HG03354 (cell line): ENCODE measurements around the gene PRB3.

ENCODE experiments used
- ATAC-seq: cut with Tn5 transposase; IDR thresholded peaks from one replicate; pipeline ENCODE4 v1.9.1; 2021; ENCODE audit warnings: mild to moderate bottlenecking; ENCODE audit not compliant: unreplicated experiment, poor library complexity, severe bottlenecking

Gene PRB3

GRCh38 chr12:11269607-11270006 lies at the start of gene PRB3:
PRB3 (minus strand) TSS chr12:11269707; CDS start chr12:11269669, 38 bp downstream.
- no peak for ATAC-seq

GRCh38 chr12:11310336-11310735 lies 40.8 kb upstream of the PRB3 start, which contains the start of gene PRB4:
PRB4 (minus strand) TSS chr12:11310436; CDS start chr12:11310398, 38 bp downstream.
- no peak for ATAC-seq

GRCh38 chr12:11307143-11307542 lies 37.6 kb upstream of the PRB3 start:
- no peak for ATAC-seq

- no peak for ATAC-seq
Observed at GRCh38 chr12:11273449-11273848, 3.9 kb upstream of the PRB3 start.

- no peak for ATAC-seq
Observed at GRCh38 chr12:11264501-11264900, 5.0 kb downstream of the PRB3 start.

GRCh38 chr12:11246489-11246888 lies 23.0 kb downstream of the PRB3 start:
- ATAC-seq, result no peak

GRCh38 chr12:11242656-11243055 lies 26.9 kb downstream of the PRB3 start:
- no peak for ATAC-seq

GRCh38 chr12:11240348-11240930 lies 29.1 kb downstream of the PRB3 start:
- no peak for ATAC-seq

GRCh38 chr12:11238275-11238674 lies 31.2 kb downstream of the PRB3 start:
- no peak for ATAC-seq

- no peak for ATAC-seq
Observed at GRCh38 chr12:11233532-11233931, 36.0 kb downstream of the PRB3 start.

GRCh38 chr12:11228296-11228879 lies 41.1 kb downstream of the PRB3 start:
- peak; percentile 78 for ATAC-seq

- no peak for ATAC-seq
Observed at GRCh38 chr12:11227373-11227772, 42.1 kb downstream of the PRB3 start.
